Keratinocyte (primary cell): Measurements from ENCODE around the gene NHLH1. TPM values are rescaled to one million over a fixed set of nuclear protein-coding genes. Genes with fewer than 3 reads are reported as not detected.

Source experiments
- DNase-seq: peaks from one replicate; pipeline ENCODE4 v3.0.0-alpha.2; 2011; ENCODE audit warnings: low read depth, missing footprints, low spot score
- FAIRE-seq: peaks from 2 replicates; lab custom pipeline; 2011; peaks lifted over from hg19 to GRCh38; lab: Jason Lieb, UNC
- H2AFZ ChIP-seq: 2 replicates; pipeline ENCODE4 v1.6.0; 2012; ENCODE audit warnings: low read length, control low read depth, inconsistent platforms; ENCODE audit not compliant: control insufficient read depth
- H3K27ac ChIP-seq: 2 replicates; pipeline ENCODE4 v1.5.1; 2011; ENCODE audit warnings: low read length; ENCODE audit not compliant: control insufficient read depth, insufficient read depth
- H3K27me3 ChIP-seq: 3 replicates; pipeline ENCODE4 v1.6.0; 2011; ENCODE audit warnings: low read length; ENCODE audit not compliant: control insufficient read depth, insufficient read depth; ENCODE audit errors: extremely low read depth
- H3K36me3 ChIP-seq, 2 experiments: 2 replicates in 1 of 2; 3 replicates in 1 of 2; pipeline ENCODE4 v1.5.1; 2011; ENCODE audit warnings: low read length in 2 of 2, mild to moderate bottlenecking in 1 of 2; ENCODE audit not compliant: control insufficient read depth in 2 of 2, insufficient read depth in 2 of 2; ENCODE audit errors: extremely low read depth in 1 of 2
- H3K4me1 ChIP-seq: 3 replicates; pipeline ENCODE4 v1.5.1; 2011; ENCODE audit warnings: low read length; ENCODE audit not compliant: control insufficient read depth, insufficient read depth; ENCODE audit errors: extremely low read depth
- H3K4me2 ChIP-seq: 3 replicates; pipeline ENCODE4 v1.6.0; 2011; ENCODE audit warnings: low read depth, low read length; ENCODE audit not compliant: control insufficient read depth, insufficient read depth; ENCODE audit errors: extremely low read depth
- H3K4me3 ChIP-seq, 3 experiments: fragments of 200-600 bp in 1 of 3; sonication (generic) in 1 of 3; 2 replicates in 2 of 3; 3 replicates in 1 of 3; pipeline ENCODE4 v1.5.1; 2011 to 2016; ENCODE audit warnings: low read length in 3 of 3, mild to moderate bottlenecking in 3 of 3, control low read depth in 2 of 3, inconsistent platforms in 1 of 3, low read depth in 1 of 3, mixed read lengths in 1 of 3, mixed run types in 1 of 3, moderate library complexity in 1 of 3; ENCODE audit not compliant: control insufficient read depth in 2 of 3, insufficient read depth in 2 of 3; ENCODE audit errors: extremely low read depth in 1 of 3
- H3K79me2 ChIP-seq: 2 replicates; pipeline ENCODE4 v1.6.0; 2012; ENCODE audit warnings: low read length; ENCODE audit not compliant: control insufficient read depth, insufficient read depth
- H3K9ac ChIP-seq: 3 replicates; pipeline ENCODE4 v1.6.0; 2011; ENCODE audit warnings: low read length; ENCODE audit not compliant: control insufficient read depth, insufficient read depth; ENCODE audit errors: extremely low read depth
- H3K9me1 ChIP-seq: 3 replicates; pipeline ENCODE4 v1.6.0; 2011; ENCODE audit warnings: low read length; ENCODE audit not compliant: control insufficient read depth, insufficient read depth; ENCODE audit errors: extremely low read depth
- H3K9me3 ChIP-seq: 2 replicates; pipeline ENCODE4 v1.5.1; 2012; ENCODE audit warnings: low read depth, low read length; ENCODE audit not compliant: control insufficient read depth
- H4K20me1 ChIP-seq: 3 replicates; pipeline ENCODE4 v1.6.0; 2011; ENCODE audit warnings: low read length; ENCODE audit not compliant: control insufficient read depth, insufficient read depth; ENCODE audit errors: extremely low read depth
- CTCF ChIP-seq, 3 experiments: IDR thresholded peaks in 1 of 3; conservative IDR thresholded peaks in 1 of 3; optimal IDR thresholded peaks in 1 of 3; 2 replicates in 2 of 3; 3 replicates in 1 of 3; pipeline versions ENCODE3 to v1.5.1; 2011; ENCODE audit warnings: low read length in 3 of 3, mild to moderate bottlenecking in 3 of 3, moderate library complexity in 2 of 3, control low read depth in 1 of 3, inconsistent platforms in 1 of 3; ENCODE audit not compliant: insufficient read depth in 2 of 3; ENCODE audit errors: extremely low read depth in 1 of 3
- EZH2 ChIP-seq: IDR thresholded peaks from one replicate; pipeline ENCODE4 v1.6.1; 2012; ENCODE audit warnings: inconsistent platforms, mild to moderate bottlenecking, low read length, moderate library complexity
- dilution Hi-C: fragments of 300-500 bp; cut with MboI; formaldehyde crosslinking; loops from one replicate; pipeline ENCODE4 v1.7.0; 2020; ENCODE audit warnings: low sequenced_read_pairs; ENCODE audit not compliant: extremely low pct_ligation_motif_present
- polyA plus RNA-seq, 5 experiments: library from polyadenylated mRNA; depleted of rRNA in 3 of 5; stranded (reverse) in 3 of 5; stranded (forward) in 1 of 5; unstranded in 1 of 5; fragments of >200 nt; gene quantifications; 1 replicate in 1 of 5; 2 replicates in 3 of 5; 3 replicates in 1 of 5; pipeline versions ENCODE4 v1.2.1 to v1.2.3, GENCODE V29; 2011 to 2012; ENCODE audit warnings: missing spikeins in 2 of 5, low read depth in 1 of 5, low replicate concordance in 1 of 5

NHLH1 gene
- polyA plus RNA-seq, 1 donor (not counting 4 experiments of a cell fraction or from before 2014, with no cell fraction given), result 0.13 TPM

GRCh38 chr1:160374306-160375110 is 7.6 kb downstream of the NHLH1 start:
- Histone ChIP-seq H3K27me3 (no peaks in the 10 kb centered on the region), H3K4me2 (no peak overlapping the region), H3K79me2 (no peaks in the 10 kb centered on the region), H3K9me1 (no peaks in the 10 kb centered on the region), H3K9me3 (no peaks in the 10 kb centered on the region), H2AFZ (no peak overlapping the region), H3K4me3 (no peak overlapping the region), H3K9ac (no peak overlapping the region), H3K4me1 (peaks cover 20% of the 10 kb centered on the region), H4K20me1 (no peaks in the 10 kb centered on the region), H3K27ac (no peak overlapping the region), H3K36me3 (no peaks in the 10 kb centered on the region)
- dilution Hi-C loops, result no loop called here
- FAIRE-seq (no peak), DNase-seq (no peak)
- TF ChIP-seq EZH2 (no peak), CTCF (optimal IDR thresholded peaks at IDR 0.05 in 1 of 3, IDR thresholded peaks at IDR 0.05 in 1 of 3, conservative IDR thresholded peaks at IDR 0.05 in 1 of 3; ENCODE audit: extremely low read depth in 1 of 3, insufficient read depth in 2 of 3, low read length in 3 of 3) (no peak)

- Histone ChIP-seq H2AFZ (no peak overlapping the region), H3K9ac (no peak overlapping the region), H3K9me3 (no peaks in the 10 kb centered on the region), H3K4me1 (peaks cover 20% of the 10 kb centered on the region), H3K36me3 (no peaks in the 10 kb centered on the region), H4K20me1 (no peaks in the 10 kb centered on the region), H3K4me3 (no peak overlapping the region), H3K27ac (no peak overlapping the region), H3K79me2 (no peaks in the 10 kb centered on the region), H3K27me3 (no peaks in the 10 kb centered on the region), H3K9me1 (no peaks in the 10 kb centered on the region), H3K4me2 (no peak overlapping the region)
- dilution Hi-C loops, result no loop called here
- peak; percentile 23 for FAIRE-seq
- TF ChIP-seq EZH2, result no peak
- no peak for TF ChIP-seq CTCF (optimal IDR thresholded peaks at IDR 0.05 in 1 of 3, IDR thresholded peaks at IDR 0.05 in 1 of 3, conservative IDR thresholded peaks at IDR 0.05 in 1 of 3; ENCODE audit: extremely low read depth in 1 of 3, insufficient read depth in 2 of 3, low read length in 3 of 3)
- no peak for DNase-seq
Measured at GRCh38 chr1:160375788-160376524, 9.1 kb downstream of the NHLH1 start.
